Vagina (tissue), 2 donors: ENCODE data around the gene ISYNA1.
A peak's percentile ranks its signal among the peaks of the same experiment; 100 is the strongest.

Experiments
- POLR2A ChIP-seq, 2 donors: fragments of 450-650 bp; IDR thresholded peaks; one replicate each; pipeline ENCODE4 v1.6.1; 2017; ENCODE audit warnings: antibody characterized with exemption in 2 of 2, mild to moderate bottlenecking in 2 of 2, moderate library complexity in 2 of 2
- POLR2AphosphoS5 ChIP-seq, 2 donors: sonication (generic); formaldehyde crosslinking; IDR thresholded peaks; one replicate each; pipeline ENCODE4 v1.9.0; 2017; ENCODE audit warnings: antibody characterized with exemption in 2 of 2, mild to moderate bottlenecking in 2 of 2, low read depth in 1 of 2; ENCODE audit not compliant: insufficient read depth in 1 of 2

DNA sequence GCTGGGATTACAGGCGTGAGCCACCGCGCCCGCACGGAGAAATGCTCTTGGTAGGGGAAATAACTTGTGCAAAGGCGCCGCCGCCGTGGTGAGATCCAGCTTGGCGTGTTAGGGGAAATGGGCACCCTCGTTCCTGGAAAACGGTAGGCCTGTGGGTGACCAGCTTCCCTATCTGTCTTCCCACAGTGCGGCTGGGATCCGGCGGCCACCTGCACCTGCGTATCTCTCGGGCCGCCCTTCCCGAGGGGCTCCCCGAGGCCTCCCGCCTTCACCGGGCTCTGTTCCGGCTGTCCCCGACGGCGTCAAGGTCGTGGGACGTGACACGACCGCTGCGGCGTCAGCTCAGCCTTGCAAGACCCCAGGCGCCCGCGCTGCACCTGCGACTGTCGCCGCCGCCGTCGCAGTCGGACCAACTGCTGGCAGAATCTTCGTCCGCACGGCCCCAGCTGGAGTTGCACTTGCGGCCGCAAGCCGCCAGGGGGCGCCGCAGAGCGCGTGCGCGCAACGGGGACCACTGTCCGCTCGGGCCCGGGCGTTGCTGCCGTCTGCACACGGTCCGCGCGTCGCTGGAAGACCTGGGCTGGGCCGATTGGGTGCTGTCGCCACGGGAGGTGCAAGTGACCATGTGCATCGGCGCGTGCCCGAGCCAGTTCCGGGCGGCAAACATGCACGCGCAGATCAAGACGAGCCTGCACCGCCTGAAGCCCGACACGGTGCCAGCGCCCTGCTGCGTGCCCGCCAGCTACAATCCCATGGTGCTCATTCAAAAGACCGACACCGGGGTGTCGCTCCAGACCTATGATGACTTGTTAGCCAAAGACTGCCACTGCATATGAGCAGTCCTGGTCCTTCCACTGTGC lies 49.6 kb downstream of the ISYNA1 start:
- peak in 1 of 2 donors; percentile 50 for TF ChIP-seq POLR2AphosphoS5 (IDR thresholded peaks at IDR 0.05; ENCODE audit: insufficient read depth in 1 of 2, low read depth in 1 of 2)
- no peak for TF ChIP-seq POLR2A (IDR thresholded peaks at IDR 0.05)
